Nephron (organoid): ENCODE results near the gene PNPLA7.

Experiments used
- H3K27ac Mint-ChIP-seq, 3 experiments: 2 replicates each; pipeline ENCODE4 v1.8.0; 2020; ENCODE audit warnings: mixed read lengths in 3 of 3, mild to moderate bottlenecking in 2 of 3, moderate library complexity in 1 of 3
- H3K27me3 Mint-ChIP-seq: 2 replicates; pipeline ENCODE4 v1.8.0; 2021; ENCODE audit warnings: low read depth, mild to moderate bottlenecking, moderate library complexity, mixed read lengths
- H3K36me3 Mint-ChIP-seq: 2 replicates; pipeline ENCODE4 v1.8.0; 2020; ENCODE audit warnings: low read depth, mixed read lengths
- H3K4me1 Mint-ChIP-seq: 2 replicates; pipeline ENCODE4 v1.8.0; 2020; ENCODE audit warnings: mixed read lengths
- H3K4me3 Mint-ChIP-seq, 3 experiments: 2 replicates each; pipeline ENCODE4 v1.8.0; 2020; ENCODE audit warnings: mild to moderate bottlenecking in 3 of 3, mixed read lengths in 3 of 3, moderate library complexity in 2 of 3
- H3K9me3 Mint-ChIP-seq: 2 replicates; pipeline ENCODE4 v1.8.0; 2020; ENCODE audit warnings: mixed read lengths
- TF ChIP-seq, protein P1 (sequence below), 3 experiments: fragments of 200-600 bp; sonication (generic); IDR thresholded peaks; one replicate each; pipeline ENCODE4 v1.5.0; 2021; ENCODE audit warnings: antibody characterized with exemption in 3 of 3; ENCODE audit not compliant: unreplicated experiment in 3 of 3

PNPLA7 gene

DNA sequence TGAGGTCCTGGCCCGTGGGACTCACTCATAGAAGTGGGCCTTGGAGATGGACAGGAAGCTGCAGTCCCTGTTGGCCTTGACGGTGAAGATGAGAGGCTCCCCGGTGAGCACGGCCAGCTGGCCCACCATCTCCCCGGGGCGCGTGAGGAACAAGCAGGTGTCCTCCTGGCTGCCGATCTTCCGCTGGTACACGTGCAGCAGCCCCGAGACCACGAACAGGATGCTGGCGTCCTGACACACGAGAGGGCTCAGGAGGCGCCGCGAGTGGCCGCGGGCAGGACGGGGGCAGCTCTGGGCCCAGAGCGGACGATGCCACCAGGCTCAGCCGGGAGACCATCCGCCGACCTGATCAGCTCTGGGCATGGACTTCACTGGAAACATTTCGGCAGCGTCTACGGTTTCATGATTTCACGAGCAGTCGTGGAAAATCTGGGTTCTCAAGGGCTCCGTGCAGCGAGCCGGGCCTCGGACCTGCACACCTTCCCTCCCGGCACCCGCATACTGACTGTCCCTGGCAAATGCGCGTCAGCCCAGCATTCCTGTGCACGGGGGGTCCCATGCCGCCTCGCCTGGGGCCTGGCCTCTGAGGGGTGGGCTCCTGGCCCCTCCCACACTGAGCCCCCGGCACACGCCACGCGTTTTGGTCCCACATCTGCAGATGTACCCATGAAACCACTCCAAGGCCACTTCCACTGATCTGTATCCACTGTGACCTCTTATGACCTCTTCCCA is 49.4 kb downstream of the PNPLA7 start:
- Mint-ChIP-seq H3K36me3 (peaks cover 13% of the 10 kb centered on the region), H3K27me3 (no peaks in the 10 kb centered on the region), H3K9me3 (peaks cover 14% of the 10 kb centered on the region), H3K4me3 (no peak overlapping the region), H3K4me1 (no peaks in the 10 kb centered on the region), H3K27ac (no peak overlapping the region)
- TF ChIP-seq, protein P1, sequence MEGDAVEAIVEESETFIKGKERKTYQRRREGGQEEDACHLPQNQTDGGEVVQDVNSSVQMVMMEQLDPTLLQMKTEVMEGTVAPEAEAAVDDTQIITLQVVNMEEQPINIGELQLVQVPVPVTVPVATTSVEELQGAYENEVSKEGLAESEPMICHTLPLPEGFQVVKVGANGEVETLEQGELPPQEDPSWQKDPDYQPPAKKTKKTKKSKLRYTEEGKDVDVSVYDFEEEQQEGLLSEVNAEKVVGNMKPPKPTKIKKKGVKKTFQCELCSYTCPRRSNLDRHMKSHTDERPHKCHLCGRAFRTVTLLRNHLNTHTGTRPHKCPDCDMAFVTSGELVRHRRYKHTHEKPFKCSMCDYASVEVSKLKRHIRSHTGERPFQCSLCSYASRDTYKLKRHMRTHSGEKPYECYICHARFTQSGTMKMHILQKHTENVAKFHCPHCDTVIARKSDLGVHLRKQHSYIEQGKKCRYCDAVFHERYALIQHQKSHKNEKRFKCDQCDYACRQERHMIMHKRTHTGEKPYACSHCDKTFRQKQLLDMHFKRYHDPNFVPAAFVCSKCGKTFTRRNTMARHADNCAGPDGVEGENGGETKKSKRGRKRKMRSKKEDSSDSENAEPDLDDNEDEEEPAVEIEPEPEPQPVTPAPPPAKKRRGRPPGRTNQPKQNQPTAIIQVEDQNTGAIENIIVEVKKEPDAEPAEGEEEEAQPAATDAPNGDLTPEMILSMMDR (IDR thresholded peaks at IDR 0.05; ENCODE audit: unreplicated experiment in 3 of 3): no peak

DNA sequence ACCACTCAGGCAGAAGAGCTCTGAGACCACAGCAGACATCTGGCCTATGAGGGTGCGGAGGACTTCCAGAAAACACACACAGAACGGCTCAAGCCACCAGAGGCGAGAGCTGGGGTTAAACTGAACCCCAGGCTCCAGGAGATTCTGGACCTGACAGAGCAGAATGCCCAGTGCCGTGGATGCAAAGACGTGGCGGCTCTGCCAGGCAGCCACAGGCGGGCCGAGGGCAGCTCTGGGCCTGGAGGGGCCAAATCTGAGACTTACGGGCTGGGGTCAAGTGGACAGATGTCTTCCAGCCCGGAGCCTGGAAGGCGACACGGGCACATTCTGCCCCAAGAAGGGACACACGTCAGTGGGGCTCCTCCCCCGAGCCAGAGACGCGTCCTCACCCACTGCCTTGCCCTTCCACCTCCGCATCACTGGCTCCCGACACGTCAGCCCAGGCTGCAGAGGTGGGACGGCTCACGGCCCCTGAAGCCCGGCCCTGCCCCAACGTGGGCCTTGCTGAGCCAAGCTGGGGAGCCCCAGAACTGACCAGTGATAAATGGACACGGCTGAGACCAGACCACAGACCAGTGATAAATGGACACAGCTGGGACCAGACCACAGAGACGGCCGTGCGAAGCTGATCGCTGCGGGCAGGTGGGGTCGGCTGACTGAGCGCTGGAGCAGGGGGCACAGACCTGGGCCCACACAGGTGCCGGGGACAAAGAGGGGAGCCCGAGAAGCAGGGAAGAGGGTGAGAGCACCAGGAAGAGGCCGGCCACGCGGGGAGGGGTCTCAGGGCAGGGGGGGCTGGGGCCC is 50.1 kb downstream of the PNPLA7 start:
- Mint-ChIP-seq H3K27ac (no peak overlapping the region), H3K4me1 (no peaks in the 10 kb centered on the region), H3K36me3 (peaks cover 13% of the 10 kb centered on the region), H3K27me3 (no peaks in the 10 kb centered on the region), H3K9me3 (peaks cover 14% of the 10 kb centered on the region), H3K4me3 (no peak overlapping the region)
- TF ChIP-seq, protein P1 (IDR thresholded peaks at IDR 0.05; ENCODE audit: unreplicated experiment in 3 of 3): no peak

DNA sequence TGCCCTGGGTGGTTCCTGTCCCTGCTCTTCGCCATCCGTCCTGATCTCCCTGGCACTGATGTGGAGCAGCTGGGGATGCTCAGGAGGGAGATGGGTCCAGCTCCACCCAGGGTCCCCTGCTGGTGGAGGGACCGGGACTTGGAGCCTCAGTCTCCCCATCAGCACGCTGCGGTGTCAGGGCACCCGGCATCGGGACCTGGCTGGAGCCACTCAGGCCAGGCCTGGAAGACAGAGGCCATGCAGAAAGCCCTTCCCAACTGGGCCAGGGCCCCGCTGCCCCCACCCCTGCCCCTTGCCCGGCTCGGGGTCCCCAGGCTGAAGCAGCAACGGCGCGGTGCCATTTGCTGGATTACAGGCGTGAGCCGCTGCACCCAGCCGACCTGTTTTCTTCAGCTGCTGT is 50.8 kb downstream of the PNPLA7 start:
- TF ChIP-seq, protein P1 (IDR thresholded peaks at IDR 0.05; ENCODE audit: unreplicated experiment in 3 of 3): no peak
- Mint-ChIP-seq H3K36me3 (peaks cover 13% of the 10 kb centered on the region), H3K4me3 (no peak overlapping the region), H3K27me3 (no peaks in the 10 kb centered on the region), H3K9me3 (peaks cover 12% of the 10 kb centered on the region), H3K27ac (no peak overlapping the region), H3K4me1 (no peaks in the 10 kb centered on the region)

DNA sequence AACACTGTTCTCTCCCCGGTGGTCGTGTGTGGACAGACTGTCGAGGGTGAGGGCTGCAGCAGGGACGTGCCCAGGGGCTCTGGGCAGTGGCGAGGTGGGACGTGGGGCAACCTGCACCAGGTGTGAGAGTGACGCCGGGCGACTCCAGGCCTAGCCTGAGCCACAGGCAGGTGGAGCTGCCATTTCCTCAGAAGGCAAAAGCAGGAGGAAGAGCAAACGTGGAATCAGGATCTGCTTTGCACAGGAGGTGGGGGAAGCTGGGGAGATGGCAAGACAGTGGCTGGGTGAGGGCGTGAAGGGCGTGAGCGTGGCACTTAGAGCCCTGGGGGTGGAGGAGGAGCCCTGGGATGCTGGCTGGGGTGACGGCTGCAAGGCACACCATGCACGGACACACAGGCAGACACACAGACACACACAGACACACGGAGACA is 51.5 kb downstream of the PNPLA7 start:
- H3K27me3 Mint-ChIP-seq: no peaks in the 10 kb centered on the region
- H3K4me1 Mint-ChIP-seq: no peaks in the 10 kb centered on the region
- no peak overlapping the region for H3K4me3 Mint-ChIP-seq
- peaks cover 13% of the 10 kb centered on the region for H3K36me3 Mint-ChIP-seq
- H3K27ac Mint-ChIP-seq: no peak overlapping the region
- TF ChIP-seq, protein P1 (IDR thresholded peaks at IDR 0.05; ENCODE audit: unreplicated experiment in 3 of 3): no peak
- peaks cover 11% of the 10 kb centered on the region for H3K9me3 Mint-ChIP-seq

DNA sequence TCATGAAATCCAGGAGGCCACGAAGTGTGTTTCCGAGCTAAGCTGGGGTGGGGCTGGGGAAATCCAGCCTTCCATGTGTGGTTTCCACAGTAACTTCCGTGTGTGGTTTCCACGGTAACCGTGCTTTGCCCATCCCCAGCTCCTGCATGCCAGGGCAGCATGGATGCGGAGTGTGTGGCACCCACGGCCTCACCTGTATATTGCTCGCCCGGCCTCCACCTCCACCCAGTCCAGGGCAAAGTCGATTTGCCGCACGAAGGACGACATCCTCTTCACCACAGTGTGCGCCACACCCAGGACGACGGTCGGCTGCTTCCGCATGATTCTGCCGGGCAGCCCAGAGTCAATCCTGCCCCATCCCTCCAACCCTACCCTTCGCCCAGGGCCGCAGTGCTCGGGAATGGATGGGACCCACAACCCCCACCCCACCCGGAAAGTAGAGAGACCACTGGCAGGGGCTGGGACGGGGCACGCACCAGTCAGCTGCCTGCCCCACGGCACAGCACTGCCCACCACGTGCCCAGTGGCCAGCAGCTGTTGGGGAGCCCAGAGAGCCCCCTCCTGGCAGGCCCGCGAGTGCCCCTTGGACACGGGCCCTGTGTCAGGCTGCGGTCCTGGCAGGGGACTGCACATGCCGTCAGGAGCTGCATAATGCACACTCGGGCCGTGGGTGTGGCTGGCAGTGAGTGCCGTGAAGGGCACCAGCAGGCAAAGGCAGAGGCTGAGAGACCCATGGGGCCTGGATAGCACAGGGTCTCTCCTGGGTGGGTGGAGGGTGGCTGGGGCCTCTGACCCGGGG is 52.1 kb downstream of the PNPLA7 start:
- TF ChIP-seq, protein P1 (IDR thresholded peaks at IDR 0.05; ENCODE audit: unreplicated experiment in 3 of 3): no peak
- Mint-ChIP-seq H3K27ac (no peak overlapping the region), H3K9me3 (peaks cover 11% of the 10 kb centered on the region), H3K4me3 (no peak overlapping the region), H3K4me1 (no peaks in the 10 kb centered on the region), H3K27me3 (no peaks in the 10 kb centered on the region), H3K36me3 (peaks cover 13% of the 10 kb centered on the region)
